HG03575 (cell line): ENCODE data around the gene CD33.

Experiments used
- ATAC-seq: cut with Tn5 transposase; IDR thresholded peaks from one replicate; pipeline ENCODE4 v1.9.1; 2021; ENCODE audit not compliant: unreplicated experiment, insufficient number of reproducible peaks, low FRiP score; ENCODE audit errors: extremely low read depth

Gene CD33

GRCh38 chr19:51253088-51253806 is 28.4 kb downstream of the CD33 start:
- ATAC-seq, result no peak

- no peak for ATAC-seq
Measured at GRCh38 chr19:51256155-51256625, 31.3 kb downstream of the CD33 start.

- no peak for ATAC-seq
Measured at GRCh38 chr19:51257471-51257870, 32.6 kb downstream of the CD33 start.

- ATAC-seq, result no peak
Measured at GRCh38 chr19:51258165-51259160, 33.6 kb downstream of the CD33 start.

GRCh38 chr19:51259348-51260245 is 34.7 kb downstream of the CD33 start:
- no peak for ATAC-seq

GRCh38 chr19:51263808-51264207 is 38.9 kb downstream of the CD33 start:
- no peak for ATAC-seq

- ATAC-seq, result no peak
Measured at GRCh38 chr19:51271067-51271466, 46.2 kb downstream of the CD33 start.

- ATAC-seq, result no peak
Measured at GRCh38 chr19:51272183-51272810, 47.4 kb downstream of the CD33 start.

- ATAC-seq, result no peak
Measured at GRCh38 chr19:51274049-51274770, 49.3 kb downstream of the CD33 start.

- ATAC-seq, result no peak
Measured at GRCh38 chr19:51277112-51277511, 52.2 kb downstream of the CD33 start.

GRCh38 chr19:51282335-51282734 is 57.5 kb downstream of the CD33 start:
- ATAC-seq, result no peak

GRCh38 chr19:51285682-51286081 is 60.8 kb downstream of the CD33 start:
- ATAC-seq, result no peak
